ENCODE measurements around the gene PCK2. TPM values are rescaled to one million over a fixed set of nuclear protein-coding genes. Genes with fewer than 3 reads are reported as not detected.

The PCK2 gene
- total and polyA plus RNA-seq, 3 donors from 2014 or later, result 20.7 to 43.6 (median 30.6) TPM

DNA sequence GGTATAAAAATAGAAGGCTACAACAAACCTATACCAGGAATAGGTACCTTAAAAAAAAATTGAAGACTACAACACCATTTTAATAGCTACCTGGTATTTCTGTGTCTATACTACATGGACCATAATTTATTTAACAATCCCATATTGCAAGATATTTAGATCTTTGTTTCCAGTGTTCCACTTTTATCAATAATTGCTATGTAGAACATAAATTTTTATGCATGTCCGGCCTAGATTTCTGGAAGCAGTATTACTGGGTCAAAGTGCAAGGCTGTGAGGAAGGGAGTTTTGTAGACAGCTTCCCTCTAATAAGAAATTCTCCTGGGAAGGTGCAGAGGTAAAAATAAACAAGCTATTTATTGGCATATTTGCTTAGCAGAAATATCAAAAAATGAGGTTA, 16.4 kb downstream of the PCK2 start:
- H3K27me3 ChIP-seq, result no peaks in the 10 kb centered on the region
- H3K4me3 ChIP-seq, result no peak overlapping the region
- no peak for TF ChIP-seq POLR2A (IDR thresholded peaks at IDR 0.05)
- TF ChIP-seq, protein P1, sequence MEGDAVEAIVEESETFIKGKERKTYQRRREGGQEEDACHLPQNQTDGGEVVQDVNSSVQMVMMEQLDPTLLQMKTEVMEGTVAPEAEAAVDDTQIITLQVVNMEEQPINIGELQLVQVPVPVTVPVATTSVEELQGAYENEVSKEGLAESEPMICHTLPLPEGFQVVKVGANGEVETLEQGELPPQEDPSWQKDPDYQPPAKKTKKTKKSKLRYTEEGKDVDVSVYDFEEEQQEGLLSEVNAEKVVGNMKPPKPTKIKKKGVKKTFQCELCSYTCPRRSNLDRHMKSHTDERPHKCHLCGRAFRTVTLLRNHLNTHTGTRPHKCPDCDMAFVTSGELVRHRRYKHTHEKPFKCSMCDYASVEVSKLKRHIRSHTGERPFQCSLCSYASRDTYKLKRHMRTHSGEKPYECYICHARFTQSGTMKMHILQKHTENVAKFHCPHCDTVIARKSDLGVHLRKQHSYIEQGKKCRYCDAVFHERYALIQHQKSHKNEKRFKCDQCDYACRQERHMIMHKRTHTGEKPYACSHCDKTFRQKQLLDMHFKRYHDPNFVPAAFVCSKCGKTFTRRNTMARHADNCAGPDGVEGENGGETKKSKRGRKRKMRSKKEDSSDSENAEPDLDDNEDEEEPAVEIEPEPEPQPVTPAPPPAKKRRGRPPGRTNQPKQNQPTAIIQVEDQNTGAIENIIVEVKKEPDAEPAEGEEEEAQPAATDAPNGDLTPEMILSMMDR (IDR thresholded peaks at IDR 0.05), result no peak
- H3K36me3 ChIP-seq (ENCODE audit: low read depth, missing control alignments), result no peaks in the 10 kb centered on the region
- no peaks in the 10 kb centered on the region for H3K9me3 ChIP-seq
- H3K4me1 ChIP-seq, result peaks cover 3% of the 10 kb centered on the region
- intact Hi-C loops (cut with DNase I; ENCODE audit: low total_unique reads), result no loop called here
- H3K27ac ChIP-seq, result no peak overlapping the region
- no peak for DNase-seq
- 29 to 44% methylated on average over 1 of the region's 1 CpG for WGBS, 2 donors

GRCh38 chr14:24113379-24113800, 19.3 kb downstream of the PCK2 start:
- DNase-seq, result peak; percentile 21
- Histone ChIP-seq H3K27ac (peak overlapping the region; percentile 99 to 100), H3K9me3 (no peaks in the 10 kb centered on the region), H3K36me3 (ENCODE audit: low read depth, missing control alignments) (no peaks in the 10 kb centered on the region), H3K4me3 (peak overlapping the region; percentile 68 to 76), H3K27me3 (no peaks in the 10 kb centered on the region), H3K4me1 (peaks cover 9% of the 10 kb centered on the region)
- intact Hi-C loops (cut with DNase I; ENCODE audit: low total_unique reads), result no loop called here
- TF ChIP-seq, protein P1 (IDR thresholded peaks at IDR 0.05), result no peak
- no peak for TF ChIP-seq POLR2A (IDR thresholded peaks at IDR 0.05)
- 13 to 23% methylated on average over 10 to 15 of the region's 15 CpGs for WGBS, 2 donors

- Histone ChIP-seq H3K4me3 (peak overlapping the region; percentile 68 to 76), H3K36me3 (ENCODE audit: low read depth, missing control alignments) (no peaks in the 10 kb centered on the region), H3K27me3 (no peaks in the 10 kb centered on the region), H3K27ac (peak overlapping the region; percentile 99 to 100), H3K9me3 (no peaks in the 10 kb centered on the region), H3K4me1 (peaks cover 9% of the 10 kb centered on the region)
- no peak for TF ChIP-seq POLR2A (IDR thresholded peaks at IDR 0.05)
- TF ChIP-seq, protein P1 (IDR thresholded peaks at IDR 0.05), result peak in 1 of 3 experiments; percentile 9
- WGBS, 2 donors, result 0 to 1% methylated on average over 24 to 42 of the region's 42 CpGs
- DNase-seq, result peak; percentile 88
- intact Hi-C loops (cut with DNase I; ENCODE audit: low total_unique reads), result no loop called here
Measured at GRCh38 chr14:24113801-24114531, 19.9 kb downstream of the PCK2 start.

DNA sequence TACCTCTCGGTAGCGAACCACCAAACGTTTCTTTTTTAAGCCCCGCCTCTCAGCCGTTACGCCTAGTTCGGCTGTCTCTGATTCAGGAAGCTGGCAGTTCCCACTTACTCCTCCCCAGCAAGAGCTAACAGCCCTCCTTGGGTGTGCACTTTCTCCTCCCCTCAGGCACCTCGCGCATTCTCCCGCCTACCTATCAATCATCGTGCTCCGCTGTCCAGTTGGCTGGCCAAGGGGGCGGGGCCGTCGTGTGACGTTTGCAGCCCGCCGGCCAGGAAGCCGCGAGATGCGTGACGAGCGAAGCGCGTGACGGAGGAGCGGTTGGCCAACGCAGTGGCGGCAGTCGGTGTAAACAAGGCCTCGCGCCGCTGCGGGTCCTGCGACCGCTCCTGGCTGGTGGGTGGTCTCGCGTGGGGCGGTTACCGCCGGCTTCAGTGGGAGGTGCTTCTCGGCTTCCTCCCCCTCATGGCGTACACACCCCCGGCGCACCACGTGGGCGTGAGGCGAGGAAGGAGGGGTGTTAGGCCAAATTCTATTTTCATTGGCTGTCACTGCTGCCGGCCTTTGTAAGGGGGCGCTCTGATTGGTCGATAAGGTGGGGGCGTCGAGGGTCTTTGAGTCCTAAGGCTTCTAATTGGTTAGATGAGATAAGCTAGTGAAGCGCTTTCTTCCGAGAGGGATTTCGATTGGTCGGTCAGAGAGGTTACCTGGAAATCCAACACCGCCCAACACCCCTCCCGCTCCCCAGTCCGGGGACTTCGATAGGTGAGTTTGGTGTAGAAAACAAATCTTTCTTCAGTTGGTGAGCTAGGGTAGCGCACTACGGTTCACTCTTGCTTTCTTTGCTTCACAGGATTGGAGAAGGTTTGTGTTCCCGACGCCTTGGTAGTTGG, 20.7 kb downstream of the PCK2 start, which contains the start of the genes DCAF11 and NRL:
TSS of gene DCAF11 (plus strand) at position 246 of the 890 bp plus-strand sequence. CDS start 818 bp downstream, outside the sequence.
TSS of gene NRL (minus strand) at position 418 of the 890 bp plus-strand sequence. CDS start 32,101 bp downstream, outside the sequence.
- Histone ChIP-seq H3K36me3 (ENCODE audit: low read depth, missing control alignments) (no peaks in the 10 kb centered on the region), H3K4me3 (peak within 1 kb of the TSS; percentile 68 to 76), H3K27ac (peak within 1 kb of the TSS; percentile 99 to 100), H3K9me3 (no peaks in the 10 kb centered on the region), H3K4me1 (peaks cover 9% of the 10 kb centered on the region), H3K27me3 (no peaks in the 10 kb centered on the region)
- intact Hi-C loops (cut with DNase I; ENCODE audit: low total_unique reads), result no loop called here
- TF ChIP-seq POLR2A (IDR thresholded peaks at IDR 0.05), result no peak
- TF ChIP-seq, protein P1 (IDR thresholded peaks at IDR 0.05), result peak in 1 of 3 experiments; percentile 19
- 1 to 2% methylated on average over 26 to 59 of the region's 65 CpGs for WGBS, 2 donors
- peak; percentile 99 for DNase-seq

Data from testis (tissue), 3 donors.